Fibroblast of pulmonary artery (primary cell): Measurements from ENCODE around the gene DGKD.

ENCODE experiments used
- DNase-seq: peaks from one replicate; pipeline ENCODE4 v3.0.0-alpha.2; 2010; ENCODE audit warnings: low read depth
- H3K4me3 ChIP-seq: replicated peaks from 2 replicates; pipeline ENCODE4 v1.5.1; 2011; ENCODE audit warnings: low read depth, mild to moderate bottlenecking, control low read depth, low read length, moderate library complexity
- CTCF ChIP-seq: IDR thresholded peaks from 2 replicates; pipeline ENCODE4 v1.5.1; 2011; ENCODE audit warnings: mild to moderate bottlenecking, control low read depth, low read length, inconsistent platforms; ENCODE audit errors: missing control alignments

The DGKD gene

DNA sequence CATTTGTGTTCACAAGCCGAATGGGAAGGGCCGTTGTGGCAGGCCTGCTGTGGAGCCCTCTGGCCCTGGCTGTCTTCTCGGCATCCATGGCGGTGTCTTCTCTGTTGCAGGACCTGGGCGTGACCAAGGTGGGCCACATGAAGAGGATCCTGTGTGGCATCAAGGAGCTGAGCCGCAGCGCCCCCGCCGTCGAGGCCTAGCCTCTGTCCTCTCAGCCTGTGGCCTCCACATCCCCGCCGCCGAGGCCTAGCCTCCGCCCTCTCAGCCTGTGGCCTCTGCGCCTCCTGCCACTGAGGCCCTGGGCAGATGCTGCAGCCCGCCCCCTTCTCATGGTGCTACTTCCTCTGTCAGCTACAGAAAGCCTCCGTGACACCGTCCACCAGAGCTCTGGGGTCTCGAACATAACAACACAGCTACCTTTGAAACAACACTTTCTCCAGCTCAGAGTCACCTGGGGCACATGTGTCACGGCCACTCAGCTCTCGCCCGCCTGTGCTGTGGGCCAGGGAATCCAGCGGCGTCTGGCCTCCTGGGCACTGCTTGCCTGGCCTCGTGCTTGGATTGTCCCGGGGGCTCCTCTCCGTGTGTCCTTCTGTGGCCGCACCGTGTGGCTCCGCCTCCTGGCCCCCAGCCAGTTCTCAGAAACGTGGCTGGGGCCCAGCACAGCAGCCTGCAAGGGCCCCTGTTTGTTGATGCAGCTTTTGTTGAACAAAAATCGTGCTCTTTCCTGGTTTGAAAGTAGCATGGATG, 115.1 kb downstream of the DGKD start:
- TF ChIP-seq CTCF: no peak
- H3K4me3 ChIP-seq: no peak overlapping the region
- no peak for DNase-seq

GRCh38 chr2:233470011-233470687, 115.9 kb downstream of the DGKD start:
- H3K4me3 ChIP-seq: no peak overlapping the region
- peak; percentile 21 for DNase-seq
- no peak for TF ChIP-seq CTCF

DNA sequence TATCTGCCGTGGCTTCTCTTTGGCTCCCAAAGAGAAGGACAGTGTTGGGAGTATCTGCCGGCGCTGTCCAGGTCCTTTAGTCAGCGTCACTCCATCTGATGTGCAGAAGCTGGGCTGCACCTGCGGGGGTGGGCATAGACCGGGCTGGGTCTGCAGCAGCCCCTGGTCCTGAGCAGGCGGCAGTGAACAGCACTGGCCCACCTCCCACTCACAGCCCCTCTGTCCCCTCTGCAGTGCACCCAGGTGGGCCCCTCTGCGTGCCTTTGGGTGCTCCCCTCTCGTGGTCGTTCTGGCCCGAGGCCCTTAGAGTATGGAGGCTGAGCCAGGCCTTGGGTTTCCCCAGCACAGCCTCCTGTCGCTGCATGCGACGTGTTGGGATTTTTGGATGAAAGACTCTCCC, 116.5 kb downstream of the DGKD start:
- TF ChIP-seq CTCF: no peak
- no peak overlapping the region for H3K4me3 ChIP-seq
- DNase-seq: no peak

DNA sequence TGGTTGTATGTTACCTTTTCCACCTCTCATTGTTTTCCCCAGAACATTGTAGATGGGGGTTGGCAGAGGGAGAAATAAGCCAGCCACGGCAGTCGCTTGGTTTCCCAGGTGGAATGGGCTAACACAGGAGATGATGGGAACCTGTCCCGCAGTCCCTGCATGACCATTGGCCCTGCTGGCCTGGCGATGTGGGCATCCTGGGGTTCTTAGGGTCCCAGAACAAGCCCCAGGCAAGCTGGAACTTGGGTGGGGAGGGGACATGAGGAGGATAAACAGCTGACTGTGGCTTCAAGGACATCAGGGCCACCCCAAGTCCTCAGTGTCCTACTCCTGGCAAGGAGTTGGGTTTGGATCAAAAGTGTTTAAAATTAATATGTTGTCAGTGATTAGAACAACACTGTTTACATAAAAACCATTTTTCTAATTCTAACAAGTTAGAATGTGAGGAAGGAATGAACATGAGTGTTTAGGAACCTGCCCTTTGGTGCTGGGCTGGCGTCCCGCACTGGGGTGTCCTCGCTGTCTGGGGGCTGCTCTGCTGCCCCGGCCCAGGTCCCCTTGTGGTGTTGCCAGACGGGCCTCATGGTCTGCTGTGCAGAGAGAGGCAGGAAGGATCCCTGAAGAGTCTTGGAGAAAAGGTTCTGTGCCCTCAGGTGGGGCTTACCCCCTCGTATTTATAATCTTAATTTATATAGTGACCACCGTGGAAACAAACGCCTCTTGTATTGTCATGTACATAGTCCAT, 117.2 kb downstream of the DGKD start:
- TF ChIP-seq CTCF: no peak
- no peak for DNase-seq
- no peak overlapping the region for H3K4me3 ChIP-seq

GRCh38 chr2:233473386-233473791, 119.1 kb downstream of the DGKD start:
- DNase-seq: no peak
- H3K4me3 ChIP-seq: no peak overlapping the region
- no peak for TF ChIP-seq CTCF

DNA sequence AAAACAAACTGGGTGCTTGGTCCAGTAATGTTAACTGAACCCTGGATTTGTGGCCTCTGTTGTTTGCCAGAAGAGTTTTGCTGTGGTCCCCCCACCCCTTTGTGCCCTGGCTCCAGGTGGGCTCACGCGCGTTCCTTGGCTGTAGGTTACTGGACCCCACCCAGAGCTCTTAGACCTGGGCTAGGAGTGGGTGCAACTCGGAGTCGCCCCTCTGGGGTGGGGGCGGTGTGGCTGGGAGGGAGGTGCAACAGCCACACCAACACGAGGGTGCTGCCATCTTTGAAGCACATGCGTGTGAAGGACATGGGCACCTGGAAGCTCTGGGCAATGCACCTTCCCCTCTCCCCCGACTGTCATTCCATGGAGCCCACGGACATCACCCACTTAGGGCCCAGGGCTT, 119.6 kb downstream of the DGKD start:
- DNase-seq: no peak
- no peak overlapping the region for H3K4me3 ChIP-seq
- no peak for TF ChIP-seq CTCF
